ENCODE results near the gene KIF27.
"Not testable (repeated sequence)": the region's sequence is repeated elsewhere in the genome, so short reads cannot be mapped to it uniquely, and the experiment has no call there.

KIF27 gene

DNA sequence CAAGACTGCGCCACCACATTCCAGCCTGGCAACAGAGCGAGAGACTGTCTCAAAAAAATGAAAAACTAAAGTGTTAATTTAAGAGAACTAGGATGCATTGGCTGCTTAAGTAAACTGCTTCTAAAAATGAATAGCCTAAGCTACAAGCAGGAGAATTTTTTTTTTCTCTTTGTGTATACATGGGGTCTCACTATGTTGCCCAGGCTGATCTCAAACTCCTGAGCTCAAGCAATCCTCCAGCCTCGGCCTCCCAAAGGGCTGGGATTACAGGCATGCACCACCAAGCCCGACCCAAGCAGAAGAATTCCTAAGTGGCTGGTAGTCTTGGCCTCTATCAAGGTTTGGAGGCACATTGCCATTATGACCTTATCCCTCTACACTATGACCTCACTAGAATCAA is 106.1 kb downstream of the KIF27 start:
- 93% methylated on average over 4 of the region's 4 CpGs for WGBS, 2 experiments
- not testable (repeated sequence) for H3K9me3 ChIP-seq (ENCODE audit: control insufficient read depth, low read length); H3K4me1 ChIP-seq (ENCODE audit: control insufficient read depth, insufficient read depth, low read length); H3K4me3 ChIP-seq (ENCODE audit: insufficient read depth, low read depth, low read length); H3K36me3 ChIP-seq (ENCODE audit: control insufficient read depth, insufficient read depth, low read length); H3K27ac ChIP-seq (ENCODE audit: insufficient read depth, low read depth, low read length, poor library complexity, severe bottlenecking)
- peaks cover 14% of the 10 kb centered on the region for H3K27me3 ChIP-seq (ENCODE audit: control insufficient read depth, insufficient read depth, low read length, poor library complexity, severe bottlenecking)

DNA sequence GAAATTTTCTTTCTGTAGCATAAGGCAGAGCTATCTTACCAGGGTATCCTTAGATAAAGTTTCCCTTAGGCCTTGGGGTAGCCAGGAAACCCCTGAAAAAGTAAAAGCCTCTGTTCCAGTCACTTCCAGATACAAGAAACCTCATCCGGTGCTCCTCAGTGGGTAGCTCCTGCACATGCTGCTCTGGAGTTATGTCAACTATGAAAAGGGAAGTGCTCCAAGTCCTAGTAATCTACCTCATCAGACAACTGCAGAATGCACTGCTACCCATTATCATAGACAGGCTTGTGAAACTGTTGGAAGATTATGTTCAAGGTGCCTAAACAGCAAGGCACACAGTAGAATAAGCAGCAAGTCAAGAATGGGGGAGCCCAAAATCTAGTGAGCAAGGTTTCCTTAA is 112.0 kb downstream of the KIF27 start:
- not testable (repeated sequence) for H3K27me3 ChIP-seq (ENCODE audit: control insufficient read depth, insufficient read depth, low read length, poor library complexity, severe bottlenecking); H3K27ac ChIP-seq (ENCODE audit: insufficient read depth, low read depth, low read length, poor library complexity, severe bottlenecking); H3K36me3 ChIP-seq (ENCODE audit: control insufficient read depth, insufficient read depth, low read length); H3K9me3 ChIP-seq (ENCODE audit: control insufficient read depth, low read length); H3K4me1 ChIP-seq (ENCODE audit: control insufficient read depth, insufficient read depth, low read length); H3K4me3 ChIP-seq (ENCODE audit: insufficient read depth, low read depth, low read length)
- WGBS, 2 experiments, result 80 to 96% methylated on average over 1 of the region's 1 CpG

DNA sequence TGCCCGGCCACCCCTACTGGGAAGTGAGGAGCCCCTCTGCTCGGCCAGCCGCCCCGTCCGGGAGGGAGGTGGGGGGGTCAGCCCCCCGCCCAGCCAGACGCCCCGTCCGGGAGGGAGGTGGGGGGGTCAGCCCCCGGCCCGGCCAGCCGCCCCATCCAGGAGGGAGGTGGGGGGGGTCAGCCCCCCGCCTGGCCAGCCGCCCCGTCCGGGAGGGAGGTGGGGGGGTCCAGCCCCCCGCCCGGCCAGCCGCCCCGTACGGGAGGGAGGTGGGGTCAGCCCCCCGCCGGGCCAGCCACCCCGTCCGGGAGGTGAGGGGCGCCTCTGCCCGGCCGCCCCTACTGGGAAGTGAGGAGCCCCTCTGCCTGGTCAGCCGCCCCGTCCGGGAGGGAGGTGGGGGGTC is 116.8 kb downstream of the KIF27 start:
- not testable (repeated sequence) for H3K36me3 ChIP-seq (ENCODE audit: control insufficient read depth, insufficient read depth, low read length); H3K27ac ChIP-seq (ENCODE audit: insufficient read depth, low read depth, low read length, poor library complexity, severe bottlenecking); H3K4me1 ChIP-seq (ENCODE audit: control insufficient read depth, insufficient read depth, low read length); H3K9me3 ChIP-seq (ENCODE audit: control insufficient read depth, low read length); H3K4me3 ChIP-seq (ENCODE audit: insufficient read depth, low read depth, low read length); H3K27me3 ChIP-seq (ENCODE audit: control insufficient read depth, insufficient read depth, low read length, poor library complexity, severe bottlenecking)
- 96 to 98% methylated on average over 15 to 31 of the region's 31 CpGs for WGBS, 2 experiments

DNA sequence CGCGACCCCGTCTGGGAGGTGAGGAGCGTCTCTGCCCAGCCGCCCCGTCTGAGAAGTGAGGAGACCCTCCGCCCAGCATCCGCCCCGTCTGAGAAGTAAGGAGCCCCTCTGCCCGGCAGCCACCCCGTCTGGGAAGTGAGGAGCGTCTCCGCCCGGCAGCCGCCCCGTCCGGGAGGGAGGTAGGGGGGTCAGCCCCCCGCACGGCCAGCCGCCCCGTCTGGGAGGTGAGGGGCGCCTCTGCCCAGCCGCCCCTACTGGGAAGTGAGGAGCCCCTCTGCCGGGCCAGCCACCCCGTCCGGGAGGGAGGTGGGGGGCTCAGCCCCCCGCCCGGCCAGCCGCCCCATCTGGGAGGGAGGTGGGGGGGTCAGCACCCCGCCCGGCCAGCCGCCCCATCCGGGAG is 117.3 kb downstream of the KIF27 start:
- not testable (repeated sequence) for H3K9me3 ChIP-seq (ENCODE audit: control insufficient read depth, low read length); H3K4me3 ChIP-seq (ENCODE audit: insufficient read depth, low read depth, low read length); H3K27ac ChIP-seq (ENCODE audit: insufficient read depth, low read depth, low read length, poor library complexity, severe bottlenecking); H3K4me1 ChIP-seq (ENCODE audit: control insufficient read depth, insufficient read depth, low read length); H3K27me3 ChIP-seq (ENCODE audit: control insufficient read depth, insufficient read depth, low read length, poor library complexity, severe bottlenecking); H3K36me3 ChIP-seq (ENCODE audit: control insufficient read depth, insufficient read depth, low read length)
- WGBS, 2 experiments, result 94 to 97% methylated on average over 29 to 33 of the region's 33 CpGs

DNA sequence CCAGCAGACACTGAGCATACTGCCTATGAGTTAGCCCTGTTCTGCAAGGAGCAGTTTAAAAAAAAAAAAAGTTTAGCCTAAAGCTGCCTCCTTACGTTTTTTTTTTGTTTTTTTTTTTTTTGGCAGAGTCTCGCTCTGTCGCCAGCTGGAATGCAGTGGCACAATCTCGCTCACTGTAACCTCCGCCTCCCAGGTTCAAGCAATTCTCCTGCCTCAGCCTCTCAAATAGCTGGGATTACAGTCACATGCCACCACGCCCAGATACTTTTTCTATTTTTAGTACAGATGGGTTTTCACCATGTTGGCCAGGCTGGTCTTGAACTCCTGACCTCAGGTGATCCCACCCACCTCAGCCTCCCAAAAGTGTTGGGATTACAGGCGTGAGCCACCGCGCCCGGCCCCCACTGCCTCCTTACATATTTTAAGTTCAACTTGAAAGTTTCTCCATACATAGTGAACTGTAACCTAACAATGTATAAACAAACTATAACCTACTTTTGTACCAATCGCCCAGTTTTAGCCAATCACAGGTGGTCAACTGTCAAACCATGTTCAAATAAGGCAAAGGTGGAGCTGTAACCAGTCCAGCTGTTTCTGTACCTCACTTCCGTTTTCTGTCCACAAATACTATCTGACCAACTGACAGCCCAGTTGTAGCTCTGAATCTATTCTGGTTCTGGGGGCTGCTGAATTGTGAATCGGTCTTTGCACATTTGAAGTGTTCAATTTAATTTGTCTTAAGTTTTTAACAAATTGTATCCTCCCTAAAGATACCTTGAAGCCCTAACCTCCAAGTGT is 120.8 kb downstream of the KIF27 start:
- Histone ChIP-seq H3K9me3 (ENCODE audit: control insufficient read depth, low read length) (no peaks in the 10 kb centered on the region), H3K4me3 (ENCODE audit: insufficient read depth, low read depth, low read length) (no peak overlapping the region), H3K27me3 (ENCODE audit: control insufficient read depth, insufficient read depth, low read length, poor library complexity, severe bottlenecking) (no peaks in the 10 kb centered on the region), H3K36me3 (ENCODE audit: control insufficient read depth, insufficient read depth, low read length) (peaks cover 17% of the 10 kb centered on the region), H3K27ac (ENCODE audit: insufficient read depth, low read depth, low read length, poor library complexity, severe bottlenecking) (no peak overlapping the region), H3K4me1 (ENCODE audit: control insufficient read depth, insufficient read depth, low read length) (no peaks in the 10 kb centered on the region)
- 91 to 93% methylated on average over 12 to 13 of the region's 13 CpGs for WGBS, 2 experiments

DNA sequence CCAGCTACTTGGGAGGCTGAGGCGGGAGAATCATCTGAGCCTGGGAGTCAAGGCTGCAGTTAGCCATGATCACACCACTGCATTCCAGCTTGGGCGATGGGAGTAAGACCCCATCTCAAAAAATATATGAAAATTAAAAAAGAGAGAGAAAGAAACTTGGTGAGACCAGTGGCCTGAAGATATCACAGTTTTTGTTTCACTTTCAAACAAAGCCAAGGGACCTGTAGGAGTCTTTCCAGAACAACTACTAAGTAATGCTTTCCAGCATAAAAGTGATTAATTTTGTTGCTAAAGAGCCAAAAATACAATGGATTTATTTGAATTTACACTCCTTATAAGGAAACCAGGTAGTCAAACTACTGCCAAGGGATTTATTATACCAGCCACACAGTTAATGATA is 127.2 kb downstream of the KIF27 start:
- WGBS, 2 experiments, result 89 to 90% methylated on average over 2 of the region's 2 CpGs
- Histone ChIP-seq H3K36me3 (ENCODE audit: control insufficient read depth, insufficient read depth, low read length) (peaks cover 10% of the 10 kb centered on the region), H3K27me3 (ENCODE audit: control insufficient read depth, insufficient read depth, low read length, poor library complexity, severe bottlenecking) (no peaks in the 10 kb centered on the region), H3K4me3 (ENCODE audit: insufficient read depth, low read depth, low read length) (no peak overlapping the region), H3K27ac (ENCODE audit: insufficient read depth, low read depth, low read length, poor library complexity, severe bottlenecking) (no peak overlapping the region), H3K4me1 (ENCODE audit: control insufficient read depth, insufficient read depth, low read length) (no peaks in the 10 kb centered on the region), H3K9me3 (ENCODE audit: control insufficient read depth, low read length) (no peaks in the 10 kb centered on the region)

DNA sequence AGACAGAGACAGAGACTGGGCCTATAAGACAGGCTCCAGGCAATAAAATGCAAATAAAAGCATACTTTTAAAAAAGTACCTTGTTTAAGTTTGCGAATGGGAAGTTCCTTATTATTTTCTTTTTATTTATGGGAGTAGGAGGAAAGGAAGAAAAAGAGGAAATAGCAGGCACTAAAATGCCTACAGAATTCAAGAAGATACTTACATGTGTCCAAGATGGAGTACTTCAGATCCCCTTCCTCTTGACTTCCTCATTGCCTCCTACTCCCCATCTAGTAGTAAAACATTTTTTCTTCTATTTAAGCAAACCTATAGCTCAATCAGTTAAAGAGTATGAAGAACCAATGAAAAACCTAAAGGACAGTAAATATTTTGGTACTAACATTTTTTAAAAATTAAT is 128.5 kb downstream of the KIF27 start:
- H3K36me3 ChIP-seq (ENCODE audit: control insufficient read depth, insufficient read depth, low read length), result peaks cover 4% of the 10 kb centered on the region
- H3K4me3 ChIP-seq (ENCODE audit: insufficient read depth, low read depth, low read length), result no peak overlapping the region
- H3K27ac ChIP-seq (ENCODE audit: insufficient read depth, low read depth, low read length, poor library complexity, severe bottlenecking), result no peak overlapping the region
- no peaks in the 10 kb centered on the region for H3K4me1 ChIP-seq (ENCODE audit: control insufficient read depth, insufficient read depth, low read length)
- H3K27me3 ChIP-seq (ENCODE audit: control insufficient read depth, insufficient read depth, low read length, poor library complexity, severe bottlenecking), result no peaks in the 10 kb centered on the region
- H3K9me3 ChIP-seq (ENCODE audit: control insufficient read depth, low read length), result no peaks in the 10 kb centered on the region
- 80 to 100% methylated on average over 1 of the region's 1 CpG for WGBS, 2 experiments

Data from ectodermal cell (in vitro differentiated cells).